Measurements from ENCODE around the gene HPN.

Gene HPN

DNA sequence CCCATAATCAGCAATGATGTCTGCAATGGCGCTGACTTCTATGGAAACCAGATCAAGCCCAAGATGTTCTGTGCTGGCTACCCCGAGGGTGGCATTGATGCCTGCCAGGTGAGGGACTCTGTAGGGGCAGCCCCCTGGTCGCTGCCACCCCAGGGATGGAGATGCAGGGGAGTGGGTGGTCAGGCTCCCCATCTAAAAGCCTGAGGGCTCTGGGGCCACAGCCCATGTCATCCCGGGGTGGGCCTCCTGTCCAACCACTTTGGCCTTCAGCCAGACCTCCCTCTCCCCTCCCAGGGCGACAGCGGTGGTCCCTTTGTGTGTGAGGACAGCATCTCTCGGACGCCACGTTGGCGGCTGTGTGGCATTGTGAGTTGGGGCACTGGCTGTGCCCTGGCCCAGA is 24.1 kb downstream of the HPN start:
- no peak for DNase-seq

DNA sequence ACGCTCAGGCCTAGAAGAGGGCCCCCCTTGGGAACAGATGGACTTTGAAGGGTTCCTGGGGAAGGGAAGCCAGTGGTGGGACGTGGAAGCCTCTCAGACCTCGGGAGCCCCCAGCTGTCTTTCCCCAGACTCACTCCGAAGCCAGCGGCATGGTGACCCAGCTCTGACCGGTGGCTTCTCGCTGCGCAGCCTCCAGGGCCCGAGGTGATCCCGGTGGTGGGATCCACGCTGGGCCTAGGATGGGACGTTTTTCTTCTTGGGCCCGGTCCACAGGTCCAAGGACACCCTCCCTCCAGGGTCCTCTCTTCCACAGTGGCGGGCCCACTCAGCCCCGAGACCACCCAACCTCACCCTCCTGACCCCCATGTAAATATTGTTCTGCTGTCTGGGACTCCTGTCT is 24.6 kb downstream of the HPN start:
- DNase-seq = no peak

DNA sequence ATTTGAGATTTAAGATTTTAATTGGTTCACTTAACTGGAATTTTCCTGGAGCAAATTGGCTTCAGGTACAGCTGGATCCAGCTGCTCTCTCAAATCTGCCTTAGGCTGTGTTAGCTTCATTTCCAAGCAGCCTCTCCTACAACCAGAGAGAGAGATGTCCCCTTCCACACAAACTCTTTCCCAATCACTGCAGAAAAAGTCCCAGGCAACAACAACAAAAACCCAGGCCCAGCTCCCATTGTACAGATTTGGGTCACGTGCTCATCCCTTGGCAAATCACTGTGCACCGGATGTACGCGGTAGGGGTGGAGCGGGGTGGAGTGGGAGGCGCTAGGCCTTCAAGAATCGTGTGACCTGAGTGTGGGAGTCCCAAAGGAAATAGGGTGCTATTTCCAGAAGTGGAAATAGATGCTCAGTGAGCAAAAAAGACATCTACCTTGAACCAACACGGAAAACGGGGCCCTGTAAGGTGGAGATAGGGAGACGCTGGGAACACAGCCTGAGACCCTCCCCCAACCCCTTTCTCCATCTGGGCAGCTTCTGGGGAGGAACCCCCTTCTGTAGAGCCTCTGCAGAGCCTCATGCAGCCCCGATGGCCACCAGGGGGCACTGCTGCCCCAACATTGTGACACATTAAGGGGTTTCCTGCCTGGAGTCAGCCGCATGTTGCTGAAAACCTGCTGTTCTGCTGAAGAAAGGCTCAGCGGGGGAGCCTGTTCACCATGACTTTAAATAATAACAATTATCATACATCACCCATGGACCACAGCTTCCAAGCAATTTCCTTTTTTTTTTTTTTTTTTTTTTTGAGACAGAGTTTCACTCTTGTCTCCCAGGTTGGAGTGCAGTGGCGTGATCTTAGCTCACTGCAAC is 25.4 kb downstream of the HPN start:
- peak; percentile 91 for DNase-seq

DNA sequence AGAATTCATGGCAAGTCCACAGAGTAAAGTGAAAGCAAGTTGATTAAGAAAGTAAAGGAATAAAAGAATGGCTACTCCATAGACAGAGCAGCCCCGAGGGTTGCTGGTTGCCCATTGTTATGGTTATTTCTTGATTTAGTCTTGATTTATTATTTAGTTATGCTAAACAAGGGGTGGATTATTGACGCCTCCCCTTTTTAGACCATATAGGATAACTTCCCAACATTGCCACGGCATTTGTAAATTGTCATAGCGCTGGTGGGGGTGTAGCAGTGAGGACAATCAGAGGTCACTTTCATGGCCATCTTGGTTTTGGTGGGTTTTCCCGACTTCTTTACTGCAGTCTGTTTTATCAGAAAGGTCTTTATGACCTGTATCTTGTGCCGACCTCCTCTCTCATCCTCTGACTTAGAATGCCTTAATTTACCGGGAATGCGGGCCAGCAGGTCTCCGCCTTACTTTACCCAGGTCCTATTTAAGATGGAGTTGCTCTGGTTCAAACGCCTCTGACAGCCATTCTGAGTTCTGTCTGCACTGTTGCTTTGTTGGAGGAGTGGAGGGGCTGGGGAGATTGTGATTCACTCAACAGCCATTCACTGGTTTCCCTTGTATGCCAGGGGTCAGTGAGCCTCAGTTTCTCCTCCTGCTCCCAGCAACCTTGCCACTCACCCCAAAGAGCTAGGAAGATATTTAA is 27.6 kb downstream of the HPN start:
- no peak for DNase-seq

DNA sequence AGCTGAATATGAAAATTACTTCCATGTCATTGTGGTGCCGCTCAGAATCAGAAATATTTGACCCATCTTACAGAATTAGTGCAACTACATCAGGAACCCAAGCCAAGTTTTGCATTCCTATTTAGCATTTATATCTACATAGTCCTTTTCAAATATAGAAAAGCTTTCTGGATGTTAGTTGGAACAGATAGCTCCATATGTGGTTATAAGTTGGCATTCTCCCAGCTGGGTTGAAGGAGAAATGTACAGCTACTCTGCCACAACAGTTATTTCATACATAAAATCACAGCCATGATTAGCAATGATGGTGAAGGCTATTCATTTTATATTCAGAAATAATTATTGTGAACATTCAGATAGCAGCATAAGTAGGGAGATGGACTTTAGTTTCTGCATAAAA is 28.2 kb downstream of the HPN start:
- no peak for DNase-seq

DNA sequence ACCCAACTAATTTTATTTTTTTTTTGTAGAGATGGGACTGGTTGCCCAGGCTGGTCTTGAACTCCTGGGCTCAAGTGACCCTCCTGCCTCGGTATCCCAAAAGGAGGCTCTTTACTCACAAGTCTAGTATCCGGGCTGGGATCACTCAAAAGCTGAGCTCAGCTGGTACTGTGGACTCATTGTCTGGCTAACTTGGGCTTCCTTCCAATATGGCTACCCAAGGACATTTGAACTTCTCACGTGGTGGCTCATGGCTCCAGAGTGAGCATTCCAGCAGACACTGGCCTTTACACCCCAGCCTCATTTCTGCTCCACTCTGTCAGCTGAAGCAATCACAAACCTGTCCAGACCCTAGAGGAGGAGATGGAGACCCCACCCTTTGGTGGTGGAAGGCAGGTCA is 28.9 kb downstream of the HPN start:
- no peak for DNase-seq

DNA sequence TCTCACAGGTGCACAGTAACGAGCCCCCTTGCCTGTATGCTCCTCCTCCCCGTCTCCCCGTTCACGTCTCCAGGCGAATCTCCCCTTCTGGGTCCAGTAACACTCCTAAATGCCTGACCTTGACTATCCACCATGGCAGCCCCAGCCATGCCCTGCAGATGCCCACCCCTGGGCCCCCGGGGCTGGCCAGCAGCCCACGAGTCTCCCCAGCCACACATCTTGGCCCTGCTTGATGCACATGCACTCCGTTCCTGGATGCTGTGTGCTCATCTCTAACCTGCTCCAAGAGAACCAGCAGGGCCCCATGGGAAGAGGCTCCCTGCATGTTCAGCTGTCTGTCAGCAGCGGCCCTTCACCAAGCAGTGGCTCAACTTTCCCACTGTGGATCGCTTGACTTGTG is 32.0 kb downstream of the HPN start:
- DNase-seq = peak; percentile 22

DNA sequence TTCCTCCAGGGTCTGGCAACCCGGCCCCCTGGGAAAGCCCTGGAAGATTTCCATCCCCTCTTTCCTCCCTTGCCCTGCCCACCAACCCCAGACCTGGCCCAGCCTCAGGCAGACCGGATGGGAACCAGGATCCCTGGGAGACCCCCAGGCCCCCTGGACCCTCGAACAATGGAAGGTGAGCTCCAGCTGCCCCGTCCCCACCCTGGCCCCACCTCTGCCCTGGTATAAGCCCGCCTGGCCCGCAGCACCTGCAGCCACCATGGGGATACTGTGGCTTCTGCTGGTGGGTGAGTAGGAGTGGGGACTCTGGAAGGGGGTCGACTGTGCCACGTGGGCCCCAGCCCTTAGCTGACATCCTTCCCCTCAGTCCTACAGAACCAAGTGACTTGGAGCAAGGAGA is 32.4 kb downstream of the HPN start:
- DNase-seq = no peak

DNA sequence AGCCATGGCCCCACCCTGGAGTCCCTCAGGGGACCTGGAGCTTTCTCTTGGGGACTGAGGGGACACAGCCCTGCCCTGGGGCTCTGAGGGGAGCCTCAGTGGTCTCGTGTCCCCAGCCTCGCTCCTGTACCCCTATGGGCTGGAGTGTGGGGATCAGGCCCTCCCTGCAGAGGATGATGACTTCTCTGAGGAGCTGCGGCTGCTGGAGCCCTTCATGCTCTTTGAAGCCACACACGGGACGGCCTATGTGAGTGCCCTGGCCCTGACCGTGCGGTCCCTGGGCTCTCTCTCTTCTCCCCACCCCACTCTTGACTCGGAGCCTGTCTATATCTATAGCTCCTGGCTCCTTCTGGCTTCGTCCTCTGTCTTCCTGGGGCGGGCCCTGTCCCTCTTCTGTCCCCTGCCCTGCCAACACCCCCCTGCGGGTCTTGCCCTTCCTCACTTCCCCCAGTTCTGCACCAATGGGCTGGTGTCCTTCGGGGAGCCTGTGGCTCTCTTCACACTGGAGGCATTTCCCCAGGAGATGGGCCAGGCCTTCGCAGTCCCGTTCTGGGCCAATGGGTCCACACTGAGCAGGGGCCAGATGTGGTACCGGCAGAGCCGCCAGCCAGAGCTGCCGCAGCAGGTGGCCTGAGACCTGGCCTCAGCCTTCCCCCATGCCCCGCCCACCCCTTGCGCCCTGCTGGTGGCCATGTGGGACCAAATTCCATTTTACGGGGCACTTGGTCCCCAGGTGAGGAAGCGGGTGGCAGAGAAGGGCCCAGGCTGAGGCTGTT is 33.1 kb downstream of the HPN start:
- no peak for DNase-seq

DNA sequence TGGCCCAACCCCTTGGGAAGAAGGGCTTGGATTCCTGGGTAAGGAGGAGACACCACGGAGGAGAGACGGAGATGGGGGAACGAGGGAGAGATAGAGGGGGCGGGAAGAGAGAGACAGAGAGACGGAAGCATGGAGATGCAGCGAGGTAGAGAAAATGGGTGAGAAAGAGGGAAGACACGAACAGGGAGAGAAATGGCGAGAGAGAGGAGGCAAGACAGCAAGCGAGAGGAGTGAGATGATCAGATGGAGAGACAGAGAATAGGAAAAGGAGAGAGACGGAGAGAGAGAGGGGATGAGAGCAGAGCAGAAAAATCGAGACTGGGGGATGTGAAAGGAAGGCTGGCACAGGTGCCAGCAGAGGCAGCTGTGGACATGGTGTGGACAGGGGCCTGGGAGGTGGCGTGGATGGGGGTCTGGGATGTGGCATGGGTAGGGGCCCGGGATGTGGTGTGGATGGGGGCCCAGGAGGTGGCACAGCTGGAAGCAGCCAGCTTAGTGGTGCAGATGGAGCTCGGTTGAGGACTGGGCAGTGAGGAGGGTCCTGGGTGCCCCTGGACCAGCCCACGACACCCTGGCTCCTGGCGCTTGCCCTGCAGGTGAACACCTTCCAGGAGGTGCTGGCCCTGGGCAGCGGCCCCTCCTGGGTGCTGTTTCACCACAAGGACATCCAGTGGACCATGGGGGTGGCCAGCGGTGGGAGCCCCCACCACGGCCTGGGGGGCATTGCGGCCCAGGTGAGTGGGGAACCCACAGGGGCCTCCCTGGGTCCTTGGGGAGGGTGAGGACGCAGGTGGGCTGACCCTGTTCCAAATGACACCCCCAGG is 33.9 kb downstream of the HPN start:
- DNase-seq = no peak

DNA sequence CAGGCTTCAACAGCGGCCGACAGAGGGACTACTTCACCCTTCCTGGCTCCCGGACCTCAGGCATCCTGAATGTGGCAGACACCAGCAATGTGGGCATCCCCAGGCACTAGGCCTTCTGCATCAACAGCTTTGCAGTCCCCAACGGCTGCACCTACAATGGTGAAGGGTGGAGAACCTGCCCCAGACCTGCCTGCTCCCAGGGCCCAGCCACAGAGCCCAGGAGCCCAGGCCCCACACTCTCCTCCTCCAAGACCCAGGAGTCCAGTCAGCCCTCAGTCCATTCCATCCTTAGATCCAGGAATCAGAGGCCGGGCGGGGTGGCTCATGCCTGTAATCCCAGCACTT is 34.5 kb downstream of the HPN start:
- DNase-seq = no peak

DNA sequence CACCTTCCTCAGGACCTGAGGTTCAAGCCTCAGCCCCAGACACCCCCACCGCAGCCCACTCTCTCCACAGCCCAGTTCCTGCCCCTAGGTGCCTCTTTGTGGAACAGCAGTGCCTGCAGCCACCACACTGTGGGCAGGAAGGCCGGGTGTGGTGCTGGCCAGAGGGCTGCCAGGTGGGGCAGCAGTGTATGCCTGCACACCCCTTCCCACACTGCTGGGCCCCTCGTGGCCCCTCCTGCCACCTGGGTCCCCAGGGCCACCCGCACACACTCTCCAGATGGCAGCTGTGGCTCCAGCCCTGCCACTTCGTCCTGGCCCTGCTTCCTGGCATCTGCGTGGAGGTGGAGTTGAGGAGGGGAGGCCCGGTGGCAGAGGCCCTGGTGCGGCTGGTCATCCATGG is 35.1 kb downstream of the HPN start:
- DNase-seq = peak; percentile 59

DNA sequence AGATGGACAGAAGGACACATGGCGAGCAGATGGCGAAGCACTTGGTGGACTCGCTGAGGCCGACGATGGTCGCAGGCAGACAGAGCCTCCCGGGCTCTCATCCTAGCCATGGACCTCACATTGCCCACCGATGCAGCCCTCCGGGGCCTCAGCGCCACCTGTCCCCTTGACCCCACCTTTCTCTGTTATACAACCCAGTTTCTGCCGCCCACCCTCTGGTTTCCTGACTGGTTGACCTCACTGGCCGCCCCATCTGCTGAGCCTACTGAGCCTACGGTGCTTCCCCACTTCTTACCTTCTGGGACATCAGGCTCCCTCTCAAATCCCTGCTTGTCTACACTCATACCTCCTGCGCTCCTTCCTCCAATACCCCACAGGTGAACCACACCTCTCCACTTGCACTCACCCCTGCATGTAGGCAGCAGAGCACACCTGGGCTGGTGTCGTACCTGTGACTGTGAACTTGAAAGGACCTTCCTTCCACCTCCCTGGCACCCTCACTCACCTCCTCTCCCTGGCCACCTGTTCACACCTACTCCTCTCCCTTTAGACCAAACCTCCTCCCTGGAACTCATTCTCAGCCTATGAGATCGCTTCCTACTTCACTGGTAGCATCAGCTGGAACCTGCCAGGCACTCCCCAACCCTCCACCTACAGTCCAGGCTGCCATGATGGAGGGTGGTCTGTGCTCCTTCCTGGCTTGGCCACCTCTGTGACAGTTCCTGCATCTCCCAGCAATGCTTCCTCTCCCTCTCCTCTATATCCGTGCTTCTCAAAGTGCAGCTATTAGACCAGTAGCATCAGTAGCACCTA is 36.1 kb downstream of the HPN start:
- DNase-seq = peak; percentile 61

DNA sequence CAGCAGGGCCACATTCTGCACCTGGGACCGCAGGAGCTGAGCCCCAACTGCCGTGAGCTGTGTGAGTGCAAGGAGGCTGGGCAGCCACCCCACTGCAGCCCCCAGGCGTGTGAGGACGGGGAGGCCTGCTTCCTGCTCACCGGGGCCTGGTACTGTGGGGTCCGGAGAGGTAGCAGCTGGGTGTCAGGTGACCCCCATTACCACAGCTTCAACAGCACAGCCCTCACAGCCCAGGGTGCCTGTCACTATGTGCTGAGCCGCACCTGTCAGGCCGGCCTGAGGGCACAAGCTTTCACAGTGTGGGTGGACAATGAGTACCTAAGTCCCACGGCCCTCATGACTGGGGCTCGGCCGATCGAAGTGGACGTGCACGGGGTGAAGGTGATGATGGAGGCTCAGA is 38.3 kb downstream of the HPN start:
- no peak for DNase-seq

DNA sequence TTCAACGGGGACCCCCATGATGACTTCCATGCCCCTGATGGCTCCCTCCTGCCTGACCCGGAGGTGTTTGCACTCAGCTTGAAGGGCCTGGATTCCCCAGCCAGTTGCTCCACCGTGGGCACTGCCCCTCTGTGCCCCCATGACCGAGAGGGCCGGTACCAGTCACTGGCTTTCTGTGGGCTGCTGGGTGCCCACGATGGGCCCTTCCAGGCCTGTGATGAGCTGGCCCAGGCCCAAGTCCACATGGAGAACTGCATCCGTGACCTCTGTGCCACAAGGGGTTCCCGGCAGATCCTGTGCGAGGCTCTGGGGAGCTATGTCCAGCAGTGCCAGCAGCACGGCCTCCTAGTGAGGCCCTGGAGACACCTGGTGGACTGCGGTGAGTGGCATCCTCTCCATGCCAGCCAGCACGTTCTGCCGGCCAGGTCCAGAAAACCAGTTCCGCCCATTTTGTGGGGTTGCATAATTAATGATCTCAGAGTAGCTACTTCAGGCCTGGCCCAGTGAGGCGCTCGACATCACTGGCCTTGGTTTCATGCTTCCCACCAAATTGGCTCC is 39.2 kb downstream of the HPN start:
- DNase-seq = no peak

DNA sequence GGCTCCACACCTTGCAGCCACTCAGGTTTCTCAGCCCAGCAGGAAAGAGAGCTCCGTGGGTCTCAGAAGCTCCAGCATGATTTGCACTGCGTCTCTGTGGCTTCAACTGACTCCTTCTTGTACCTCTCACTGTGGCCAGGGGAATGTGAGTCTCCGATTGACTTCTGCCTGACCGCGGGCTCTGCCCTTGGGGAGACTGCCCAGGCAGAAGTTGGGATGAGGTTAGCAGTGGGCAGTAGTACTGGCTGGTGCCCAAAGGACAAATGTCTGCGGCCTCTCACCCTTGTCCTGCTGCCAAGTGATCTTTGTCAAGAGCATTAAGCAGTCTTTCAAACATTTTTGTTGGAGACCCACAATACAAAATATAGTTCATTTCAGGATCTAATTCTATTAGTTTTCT is 39.7 kb downstream of the HPN start:
- no peak for DNase-seq

DNA sequence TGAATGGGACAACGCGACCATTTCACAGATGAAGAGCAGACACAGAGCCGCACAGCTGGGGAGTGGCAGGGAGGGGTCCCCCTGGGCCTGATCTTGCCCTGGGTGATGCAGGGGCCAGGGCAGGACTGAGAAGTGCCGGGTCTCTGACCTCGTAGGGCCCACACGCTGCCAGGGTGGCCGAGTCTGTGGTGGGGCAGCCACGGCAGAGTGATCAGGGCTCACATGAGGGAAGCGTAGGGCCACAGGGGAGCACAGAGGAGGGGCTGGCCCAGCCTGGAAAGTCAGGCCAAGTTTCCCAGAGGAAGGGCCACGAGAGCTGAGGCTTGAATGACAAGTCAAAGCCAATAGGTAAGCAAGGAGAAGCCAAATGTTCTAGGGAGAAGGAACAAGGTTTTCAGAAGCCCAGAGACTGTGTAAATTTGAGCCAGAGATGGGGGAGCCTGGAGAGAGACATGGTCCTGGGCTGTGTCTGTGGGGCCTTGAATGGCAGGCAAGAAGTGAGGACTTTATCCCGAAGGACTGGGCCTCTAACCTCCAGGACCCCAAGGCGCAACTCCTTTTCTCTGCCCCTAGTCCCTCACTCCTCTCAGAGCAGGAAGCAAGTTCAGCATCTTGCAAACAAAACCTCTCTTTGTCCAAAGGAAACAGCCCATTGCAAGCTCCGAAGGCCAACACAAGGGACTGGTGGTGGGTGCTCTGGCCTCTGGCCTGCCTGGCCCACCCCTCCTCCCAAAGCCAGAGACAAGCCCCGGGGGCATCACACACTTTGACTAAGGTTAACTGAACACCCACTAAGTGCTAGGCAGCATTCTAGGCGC is 42.4 kb downstream of the HPN start:
- no peak for DNase-seq

DNA sequence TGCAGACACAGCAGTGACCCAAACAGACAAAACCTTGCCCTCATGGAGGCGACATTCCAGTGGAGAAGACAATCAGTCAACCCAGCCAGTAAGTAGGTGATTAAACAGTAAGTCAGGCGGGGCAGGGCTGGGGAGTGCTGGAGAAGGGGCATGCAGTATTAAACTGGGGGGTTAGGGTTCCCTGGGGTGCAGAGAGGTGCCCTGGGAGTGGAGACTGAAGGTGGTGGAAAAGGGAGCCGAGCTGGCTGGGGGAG is 42.9 kb downstream of the HPN start:
- no peak for DNase-seq

DNA sequence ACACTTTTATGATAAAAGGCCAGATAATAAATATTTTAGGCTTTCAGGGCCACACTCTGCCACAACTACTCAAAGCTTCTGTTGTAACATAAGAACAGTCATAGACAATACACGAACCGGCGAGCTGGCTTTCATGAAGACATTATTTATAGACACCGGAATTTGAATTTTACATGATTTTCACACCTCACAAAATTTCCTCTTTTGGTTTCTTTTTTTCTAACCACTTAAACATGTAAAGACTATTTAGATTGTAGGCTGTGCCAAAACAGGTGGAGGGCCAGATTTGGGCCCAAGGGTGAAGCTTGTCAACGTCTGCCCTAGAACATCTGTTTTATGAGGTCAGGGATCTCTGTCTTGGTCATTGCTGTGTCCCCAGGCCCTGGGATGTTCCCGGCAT is 44.4 kb downstream of the HPN start:
- DNase-seq = no peak

DNA sequence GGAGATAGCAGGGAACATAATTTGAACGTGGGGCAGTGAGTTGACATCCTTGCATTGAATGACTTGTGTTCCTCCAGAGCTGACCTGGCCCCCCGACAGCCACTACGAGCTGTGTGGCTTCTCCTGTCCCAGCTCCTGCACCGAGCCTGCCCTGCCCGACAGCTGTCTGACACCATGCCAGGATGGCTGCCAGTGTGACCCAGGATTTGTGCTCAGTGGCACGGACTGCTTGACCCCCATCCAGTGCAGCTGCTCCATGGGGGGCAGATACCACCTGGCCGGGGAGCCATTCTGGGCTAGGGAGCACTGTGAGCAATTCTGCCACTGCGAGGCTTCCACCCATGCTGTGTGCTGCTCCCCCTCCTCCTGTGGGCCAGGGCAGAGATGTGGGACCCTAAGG is 44.9 kb downstream of the HPN start:
- DNase-seq = no peak

DNA sequence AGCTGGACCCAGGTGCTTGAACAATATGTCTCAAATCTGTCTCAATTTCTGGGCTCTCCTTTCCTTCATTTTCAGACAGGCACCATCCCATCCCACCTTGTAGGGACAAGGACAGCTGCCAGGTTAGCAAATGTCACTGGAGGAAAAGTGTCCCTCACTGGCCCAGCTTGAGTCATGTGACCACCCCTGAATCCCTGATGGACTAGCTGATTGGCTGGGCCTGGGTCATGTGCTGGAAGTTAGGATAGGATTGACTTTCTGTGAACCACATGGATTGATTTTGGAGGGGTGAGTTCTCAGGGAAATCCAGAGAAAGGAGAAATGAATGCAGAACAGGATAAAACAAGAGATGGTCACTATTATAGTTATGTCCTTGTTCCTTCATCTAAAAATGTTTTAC is 45.9 kb downstream of the HPN start:
- no peak for DNase-seq
